ENCODE data around the gene ARHGEF37.
"Not testable (repeated sequence)": the region's sequence is repeated elsewhere in the genome, so short reads cannot be mapped to it uniquely, and the experiment has no call there.

ARHGEF37 gene

DNA sequence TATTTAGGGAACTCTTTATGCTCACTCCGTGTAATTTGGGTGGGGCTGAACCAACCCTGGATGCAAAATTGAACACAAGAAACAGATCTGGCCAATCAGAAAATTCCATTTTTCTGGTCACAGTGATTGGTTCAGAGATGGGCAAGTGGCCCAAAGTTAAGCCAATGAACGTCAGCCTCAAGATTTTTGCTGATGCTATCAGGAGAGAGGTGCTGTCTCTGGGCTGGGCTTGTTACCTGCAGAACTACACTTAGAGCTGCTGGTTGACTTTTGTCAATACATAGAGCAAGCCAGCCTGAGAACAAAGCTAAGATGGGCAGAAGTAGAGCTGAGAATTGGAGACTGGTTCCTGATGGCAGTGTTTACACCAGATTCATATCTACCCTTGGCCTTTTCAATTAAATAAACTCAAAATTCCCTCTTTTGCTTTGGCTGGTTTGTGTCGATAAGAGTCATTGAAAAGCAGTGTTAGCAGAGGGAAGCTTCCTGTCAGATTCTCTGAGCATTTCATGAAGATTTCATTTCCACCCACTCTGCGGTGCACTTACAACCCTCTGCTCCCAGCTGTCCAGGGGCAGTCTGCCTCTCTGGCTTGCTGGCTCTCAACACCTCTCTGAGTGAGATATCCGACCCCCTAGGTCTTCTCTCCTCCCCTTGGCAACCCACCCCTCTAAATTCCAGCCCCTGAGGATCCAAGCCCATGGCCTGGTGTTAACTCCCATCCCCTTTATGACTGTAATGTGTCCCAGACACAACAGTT lies 84.3 kb downstream of the ARHGEF37 start:
- no peak overlapping the region for H3K27ac ChIP-seq
- no peak for TF ChIP-seq ZFX (IDR thresholded peaks at IDR 0.05)

DNA sequence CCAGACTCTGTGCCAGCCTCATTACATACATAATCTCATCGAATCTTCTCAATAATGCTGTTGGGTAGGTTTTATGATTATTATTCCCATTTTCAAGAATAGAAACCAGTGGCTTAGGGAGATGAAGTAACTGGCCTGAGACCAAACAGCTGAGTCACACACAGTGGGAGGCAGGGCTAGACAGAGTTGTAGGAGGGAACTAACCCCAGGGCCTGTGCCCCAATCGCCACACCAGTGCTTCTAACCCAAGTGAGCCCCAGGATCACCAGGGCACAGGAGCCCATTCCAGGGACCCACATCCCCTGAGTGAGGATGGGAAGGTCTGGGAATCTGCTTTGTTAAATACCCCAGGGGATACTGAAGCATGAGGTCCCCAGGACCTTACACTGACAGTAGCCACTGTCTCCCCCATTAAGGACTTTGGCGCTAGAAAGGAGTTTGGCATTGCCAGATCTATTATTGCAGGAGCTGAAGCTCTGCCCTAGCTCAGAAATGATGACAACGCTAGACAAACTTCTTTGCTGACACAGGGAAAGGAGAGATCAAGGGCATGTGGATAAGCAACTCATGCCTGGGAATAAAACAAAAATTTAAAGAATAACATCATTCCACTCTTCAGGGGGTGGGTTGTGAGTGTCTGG lies 85.0 kb downstream of the ARHGEF37 start:
- H3K27ac ChIP-seq, result no peak overlapping the region
- TF ChIP-seq ZFX (IDR thresholded peaks at IDR 0.05), result no peak
- TF ChIP-seq, protein P1, sequence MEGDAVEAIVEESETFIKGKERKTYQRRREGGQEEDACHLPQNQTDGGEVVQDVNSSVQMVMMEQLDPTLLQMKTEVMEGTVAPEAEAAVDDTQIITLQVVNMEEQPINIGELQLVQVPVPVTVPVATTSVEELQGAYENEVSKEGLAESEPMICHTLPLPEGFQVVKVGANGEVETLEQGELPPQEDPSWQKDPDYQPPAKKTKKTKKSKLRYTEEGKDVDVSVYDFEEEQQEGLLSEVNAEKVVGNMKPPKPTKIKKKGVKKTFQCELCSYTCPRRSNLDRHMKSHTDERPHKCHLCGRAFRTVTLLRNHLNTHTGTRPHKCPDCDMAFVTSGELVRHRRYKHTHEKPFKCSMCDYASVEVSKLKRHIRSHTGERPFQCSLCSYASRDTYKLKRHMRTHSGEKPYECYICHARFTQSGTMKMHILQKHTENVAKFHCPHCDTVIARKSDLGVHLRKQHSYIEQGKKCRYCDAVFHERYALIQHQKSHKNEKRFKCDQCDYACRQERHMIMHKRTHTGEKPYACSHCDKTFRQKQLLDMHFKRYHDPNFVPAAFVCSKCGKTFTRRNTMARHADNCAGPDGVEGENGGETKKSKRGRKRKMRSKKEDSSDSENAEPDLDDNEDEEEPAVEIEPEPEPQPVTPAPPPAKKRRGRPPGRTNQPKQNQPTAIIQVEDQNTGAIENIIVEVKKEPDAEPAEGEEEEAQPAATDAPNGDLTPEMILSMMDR (conservative IDR thresholded peaks at IDR 0.05), result no peak

DNA sequence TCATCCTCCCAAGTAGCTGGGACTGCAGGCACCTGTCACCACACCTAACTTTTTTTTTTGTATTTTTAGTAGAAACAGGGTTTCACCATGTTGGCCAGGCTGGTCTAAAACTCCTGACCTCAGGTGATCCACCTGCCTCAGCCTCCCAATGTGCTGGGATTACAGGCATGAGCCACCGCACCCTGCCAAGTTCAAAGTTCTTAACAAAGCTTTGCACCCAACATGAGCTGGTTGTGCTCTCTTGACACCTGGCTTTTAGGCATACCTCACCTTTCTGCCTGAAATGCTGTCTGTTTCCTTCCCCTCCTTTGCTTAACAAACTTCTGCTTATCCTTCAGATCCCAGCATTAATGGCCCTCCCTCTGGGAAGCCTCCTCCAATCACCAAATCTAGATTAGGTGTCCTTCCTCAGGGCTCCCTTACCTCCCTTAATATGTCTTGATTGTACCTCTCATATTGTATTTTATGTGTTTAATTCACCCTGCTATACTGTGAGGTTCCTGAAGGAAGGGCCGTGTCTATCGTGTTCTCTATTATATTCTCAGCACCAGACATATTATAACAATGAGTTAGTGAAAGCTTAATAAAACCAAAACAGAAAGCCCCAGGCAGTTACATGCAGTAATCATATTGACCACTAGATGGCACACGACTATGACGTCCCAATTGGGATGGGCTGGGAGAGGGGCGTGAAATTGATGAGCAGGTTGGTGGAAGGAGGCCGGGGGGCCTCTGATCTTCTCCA lies 86.0 kb downstream of the ARHGEF37 start:
- TF ChIP-seq, protein P1 (conservative IDR thresholded peaks at IDR 0.05), result peak; percentile 97
- no peak for TF ChIP-seq ZFX (IDR thresholded peaks at IDR 0.05)
- no peak overlapping the region for H3K27ac ChIP-seq

DNA sequence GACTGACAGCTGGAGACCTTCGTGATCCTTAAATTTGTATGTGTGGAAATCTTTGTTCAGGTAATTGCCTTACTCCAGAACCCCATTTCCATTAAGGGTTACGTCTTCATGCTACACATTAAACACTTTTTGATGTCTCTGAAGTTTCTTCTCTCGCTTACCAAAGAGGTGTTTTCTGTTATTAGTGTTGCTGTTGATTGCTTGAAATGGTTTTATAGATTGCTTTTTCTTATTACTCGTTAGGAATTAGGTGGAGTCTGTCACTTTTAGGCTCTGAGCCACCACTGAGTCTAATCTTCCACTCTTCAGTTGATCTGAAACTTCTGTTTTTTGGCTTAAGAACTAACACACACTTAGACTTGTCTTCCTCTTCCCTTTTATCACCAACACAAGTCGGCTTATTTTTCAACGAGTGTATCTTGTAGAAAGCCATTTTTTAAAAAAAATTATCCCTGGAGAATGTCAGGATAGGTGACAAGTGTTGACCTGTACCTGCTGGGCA lies 86.6 kb downstream of the ARHGEF37 start:
- no peak for TF ChIP-seq ZFX (IDR thresholded peaks at IDR 0.05)
- TF ChIP-seq, protein P1 (conservative IDR thresholded peaks at IDR 0.05), result peak; percentile 80

DNA sequence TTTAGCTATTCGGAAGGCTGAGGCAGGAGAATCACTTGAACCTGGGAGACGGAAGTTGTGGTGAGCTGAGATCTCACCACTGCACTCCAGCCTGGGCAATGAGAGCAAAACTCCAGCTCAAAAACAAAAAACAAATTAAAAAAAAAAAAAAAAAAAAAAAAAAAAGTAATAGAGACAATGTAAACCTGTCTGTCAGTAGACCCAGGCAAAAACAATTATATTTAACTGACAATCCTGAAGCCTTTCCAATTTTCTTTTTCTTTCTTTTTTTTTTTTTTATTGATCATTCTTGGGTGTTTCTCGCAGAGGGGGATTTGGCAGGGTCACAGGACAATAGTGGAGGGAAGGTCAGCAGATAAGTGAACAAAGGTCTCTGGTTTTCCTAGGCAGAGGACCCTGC lies 88.0 kb downstream of the ARHGEF37 start:
- not testable (repeated sequence) for H3K27ac ChIP-seq

More for the DNA sequence above, 86.6 kb downstream of the ARHGEF37 start:
- H3K27ac ChIP-seq, result no peak overlapping the region

DNA sequence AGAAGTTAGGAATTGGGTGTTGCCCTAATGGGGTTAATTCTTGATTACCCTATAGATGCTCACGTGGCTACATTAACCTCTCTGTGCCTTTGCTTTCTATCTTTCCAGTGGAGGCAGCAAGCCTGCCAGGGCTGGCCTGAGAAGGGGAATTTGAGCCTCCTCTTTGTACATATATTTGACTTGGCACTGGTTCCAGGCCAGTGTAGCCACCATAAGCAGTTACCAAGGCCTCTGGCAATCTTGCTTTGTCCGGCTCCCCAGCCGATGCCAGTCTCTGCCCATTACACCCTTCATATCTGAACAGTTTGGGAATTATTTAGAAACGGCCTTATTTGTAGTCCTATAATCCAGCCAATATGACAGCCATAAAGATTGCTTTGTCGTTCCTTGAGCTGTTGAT lies 90.2 kb downstream of the ARHGEF37 start:
- TF ChIP-seq, protein P1 (conservative IDR thresholded peaks at IDR 0.05), result no peak
- no peak for TF ChIP-seq ZFX (IDR thresholded peaks at IDR 0.05)
- H3K27ac ChIP-seq, result peak overlapping the region; percentile 11; the same call in 1 of the 2 replicates

DNA sequence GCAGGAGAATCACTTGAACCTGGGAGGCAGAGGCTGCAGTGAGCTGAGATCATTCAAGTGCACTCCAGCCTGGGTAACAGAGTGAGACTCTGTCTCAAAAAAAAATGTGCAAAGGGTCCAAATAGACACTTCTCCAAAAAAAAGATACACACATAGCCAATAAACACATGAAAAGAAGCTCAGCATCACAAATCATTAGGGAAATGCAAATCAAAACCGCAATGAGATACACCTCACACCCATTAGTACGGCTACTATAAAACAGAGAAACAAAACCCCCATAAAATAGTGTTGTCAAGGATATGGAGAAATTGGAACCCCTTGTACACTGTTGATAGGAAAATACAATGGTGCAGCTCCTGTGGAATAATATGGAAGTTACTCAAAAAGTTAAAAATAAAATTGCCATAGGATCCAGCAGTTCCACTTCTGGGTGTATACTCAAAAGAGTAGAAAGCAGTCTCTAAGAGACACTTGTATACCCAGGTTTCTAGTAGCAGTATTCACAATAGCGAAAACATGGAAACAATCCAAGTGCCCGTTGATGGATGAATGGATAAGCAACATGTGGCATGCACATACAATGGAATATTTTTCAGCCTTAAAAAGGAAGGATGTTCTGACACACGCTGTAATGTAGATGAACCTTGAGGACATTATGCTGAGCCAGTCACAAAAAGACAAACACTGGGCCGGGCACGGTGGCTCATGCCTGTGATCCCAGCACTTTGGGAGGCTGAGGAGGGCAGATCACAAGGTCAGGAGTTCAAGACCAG lies 91.6 kb downstream of the ARHGEF37 start:
- no peak overlapping the region for H3K27ac ChIP-seq
- no peak for TF ChIP-seq ZFX (IDR thresholded peaks at IDR 0.05)
- TF ChIP-seq, protein P1 (conservative IDR thresholded peaks at IDR 0.05), result no peak
